Progenitor cell of endocrine pancreas (in vitro differentiated cells): ENCODE results near the gene C3orf20. TPM values are rescaled to one million over a fixed set of nuclear protein-coding genes. Genes with fewer than 3 reads are reported as not detected.

Experiments used
- DNase-seq: peaks from one replicate; pipeline ENCODE4 v3.0.0; 2021; ENCODE audit warnings: low spot score; ENCODE audit not compliant: unreplicated experiment
- H3K27ac Mint-ChIP-seq: 2 replicates; pipeline ENCODE4 v1.8.0; 2021; ENCODE audit warnings: mild to moderate bottlenecking, moderate library complexity, mixed read lengths
- H3K27me3 Mint-ChIP-seq: 2 replicates; pipeline ENCODE4 v1.8.0; 2021; ENCODE audit warnings: mixed read lengths
- H3K36me3 Mint-ChIP-seq: 2 replicates; pipeline ENCODE4 v1.8.0; 2022; ENCODE audit warnings: mixed read lengths; ENCODE audit not compliant: insufficient read depth
- H3K4me1 Mint-ChIP-seq: 2 replicates; pipeline ENCODE4 v1.8.0; 2021; ENCODE audit warnings: low read depth, mixed read lengths
- H3K4me3 Mint-ChIP-seq: 2 replicates; pipeline ENCODE4 v1.8.0; 2021; ENCODE audit warnings: low read depth, mild to moderate bottlenecking, moderate library complexity, mixed read lengths
- H3K9me3 Mint-ChIP-seq: 2 replicates; pipeline ENCODE4 v1.8.0; 2021; ENCODE audit warnings: low read depth, mixed read lengths
- total RNA-seq: library from RNA; stranded (reverse); gene quantifications from 2 replicates; pipeline ENCODE4 v1.2.1, GENCODE V29; 2021
- TF ChIP-seq, protein P1 (sequence below): fragments of 200-600 bp; sonication (generic); IDR thresholded peaks from one replicate; pipeline ENCODE4 v1.5.0; 2021; ENCODE audit warnings: antibody characterized with exemption, mild to moderate bottlenecking; ENCODE audit not compliant: unreplicated experiment

C3orf20 gene
- total RNA-seq, 1 donor from 2014 or later, result 0.19 TPM

DNA sequence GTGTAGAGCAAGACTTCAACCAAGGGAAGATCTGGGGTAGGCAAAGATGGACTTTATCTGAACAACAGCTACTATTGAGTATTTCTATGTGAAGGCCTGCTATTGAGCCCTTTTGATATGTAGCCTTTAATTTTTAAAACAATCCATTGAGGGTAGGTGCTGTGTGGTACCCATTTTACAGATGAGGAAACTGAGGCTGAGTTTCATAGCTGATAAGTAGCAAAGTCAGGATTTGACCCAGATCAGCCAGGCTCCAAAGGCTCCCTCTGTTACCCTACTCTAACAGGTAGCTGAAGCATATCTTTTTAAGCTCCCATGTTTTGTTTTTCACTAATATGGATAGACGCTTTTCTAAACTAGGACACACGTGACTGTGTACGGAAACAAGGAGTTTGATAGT lies 141.4 kb downstream of the C3orf20 start:
- H3K27me3 Mint-ChIP-seq, result peaks cover 65% of the 10 kb centered on the region
- TF ChIP-seq, protein P1, sequence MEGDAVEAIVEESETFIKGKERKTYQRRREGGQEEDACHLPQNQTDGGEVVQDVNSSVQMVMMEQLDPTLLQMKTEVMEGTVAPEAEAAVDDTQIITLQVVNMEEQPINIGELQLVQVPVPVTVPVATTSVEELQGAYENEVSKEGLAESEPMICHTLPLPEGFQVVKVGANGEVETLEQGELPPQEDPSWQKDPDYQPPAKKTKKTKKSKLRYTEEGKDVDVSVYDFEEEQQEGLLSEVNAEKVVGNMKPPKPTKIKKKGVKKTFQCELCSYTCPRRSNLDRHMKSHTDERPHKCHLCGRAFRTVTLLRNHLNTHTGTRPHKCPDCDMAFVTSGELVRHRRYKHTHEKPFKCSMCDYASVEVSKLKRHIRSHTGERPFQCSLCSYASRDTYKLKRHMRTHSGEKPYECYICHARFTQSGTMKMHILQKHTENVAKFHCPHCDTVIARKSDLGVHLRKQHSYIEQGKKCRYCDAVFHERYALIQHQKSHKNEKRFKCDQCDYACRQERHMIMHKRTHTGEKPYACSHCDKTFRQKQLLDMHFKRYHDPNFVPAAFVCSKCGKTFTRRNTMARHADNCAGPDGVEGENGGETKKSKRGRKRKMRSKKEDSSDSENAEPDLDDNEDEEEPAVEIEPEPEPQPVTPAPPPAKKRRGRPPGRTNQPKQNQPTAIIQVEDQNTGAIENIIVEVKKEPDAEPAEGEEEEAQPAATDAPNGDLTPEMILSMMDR, result no peak
- DNase-seq, result no peak
- H3K4me1 Mint-ChIP-seq, result no peaks in the 10 kb centered on the region
- no peaks in the 10 kb centered on the region for H3K9me3 Mint-ChIP-seq
- H3K27ac Mint-ChIP-seq, result no peak overlapping the region
- H3K36me3 Mint-ChIP-seq, result no peaks in the 10 kb centered on the region
- no peak overlapping the region for H3K4me3 Mint-ChIP-seq

DNA sequence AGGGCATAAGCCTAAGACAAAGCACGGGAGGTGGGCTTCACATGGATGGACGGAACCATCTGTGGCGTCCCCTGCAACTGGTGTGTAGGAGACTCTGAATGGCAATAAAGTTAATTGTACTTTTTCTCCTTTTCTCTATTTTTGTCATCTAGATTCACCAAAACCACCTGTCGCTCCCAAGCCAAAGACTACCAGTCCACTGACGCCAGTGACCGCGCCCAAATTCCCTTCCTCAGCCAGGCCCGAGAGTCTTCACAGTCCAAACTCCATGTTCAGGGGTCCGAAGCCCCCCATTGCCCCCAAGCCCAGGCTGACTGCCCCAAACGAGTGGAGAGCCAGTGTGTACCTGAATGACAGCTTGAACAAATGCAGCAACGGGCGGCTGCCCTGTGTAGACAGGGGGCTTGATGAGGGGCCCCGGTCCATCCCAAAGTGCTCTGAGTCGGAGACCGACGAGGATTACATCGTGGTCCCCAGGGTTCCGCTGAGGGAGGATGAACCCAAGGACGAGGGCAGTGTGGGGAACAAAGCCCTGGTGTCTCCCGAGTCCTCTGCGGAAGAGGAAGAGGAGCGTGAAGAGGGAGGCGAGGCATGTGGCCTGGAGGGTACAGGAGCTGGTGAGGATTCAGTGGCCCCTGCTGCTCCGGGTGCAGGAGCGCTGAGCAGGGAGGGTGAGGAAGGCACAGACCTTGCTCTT lies 144.0 kb downstream of the C3orf20 start, which contains the start of gene FGD5:
Gene FGD5 (plus strand): TSS at position 159 of the 697 bp plus-strand sequence. CDS start 110 bp downstream, at position 269.
- TF ChIP-seq, protein P1, result no peak
- no peak within 1 kb of the TSS for H3K27ac Mint-ChIP-seq
- no peak for DNase-seq
- no peaks in the 10 kb centered on the region for H3K36me3 Mint-ChIP-seq
- H3K27me3 Mint-ChIP-seq, result peaks cover 47% of the 10 kb centered on the region
- H3K4me3 Mint-ChIP-seq, result no peak within 1 kb of the TSS
- peaks cover 9% of the 10 kb centered on the region for H3K4me1 Mint-ChIP-seq
- no peaks in the 10 kb centered on the region for H3K9me3 Mint-ChIP-seq

DNA sequence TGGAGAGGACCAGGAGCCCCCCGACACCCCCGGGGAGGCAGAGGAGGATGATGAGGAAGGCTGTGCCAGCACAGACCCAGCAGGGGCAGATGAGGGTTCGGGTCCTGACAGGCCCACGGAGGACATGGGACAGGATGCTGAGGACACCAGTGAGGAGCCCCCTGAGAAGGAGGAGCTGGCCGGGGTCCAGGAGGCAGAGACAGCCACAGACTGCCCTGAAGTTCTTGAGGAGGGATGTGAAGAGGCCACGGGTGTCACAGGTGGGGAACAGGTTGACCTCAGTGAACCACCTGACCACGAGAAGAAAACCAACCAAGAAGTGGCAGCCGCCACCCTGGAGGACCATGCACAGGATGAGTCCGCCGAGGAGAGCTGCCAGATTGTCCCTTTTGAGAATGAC lies 144.7 kb downstream of the C3orf20 start:
- Mint-ChIP-seq H3K27ac (no peak overlapping the region), H3K4me1 (peaks cover 9% of the 10 kb centered on the region), H3K4me3 (no peak overlapping the region), H3K36me3 (no peaks in the 10 kb centered on the region), H3K27me3 (peaks cover 44% of the 10 kb centered on the region), H3K9me3 (no peaks in the 10 kb centered on the region)
- TF ChIP-seq, protein P1, result no peak
- no peak for DNase-seq

DNA sequence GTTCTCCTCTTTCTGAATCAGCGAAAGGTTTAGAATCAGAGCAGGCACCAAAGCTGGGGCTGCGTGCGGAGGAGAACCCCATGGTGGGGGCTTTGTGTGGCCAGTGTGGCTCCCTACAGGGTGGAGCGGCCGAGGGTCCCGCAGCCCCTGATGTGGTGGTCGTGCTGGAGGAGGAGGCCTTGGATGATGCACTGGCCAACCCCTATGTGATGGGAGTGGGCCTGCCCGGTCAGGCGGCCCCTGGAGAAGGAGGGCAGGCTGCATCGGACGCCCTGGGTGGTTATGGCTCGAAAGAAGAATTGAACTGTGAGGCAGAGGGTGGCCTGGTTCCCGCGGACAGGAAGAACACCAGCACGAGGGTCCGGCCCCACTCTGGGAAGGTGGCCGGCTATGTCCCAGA lies 145.2 kb downstream of the C3orf20 start:
- H3K4me3 Mint-ChIP-seq, result no peak overlapping the region

DNA sequence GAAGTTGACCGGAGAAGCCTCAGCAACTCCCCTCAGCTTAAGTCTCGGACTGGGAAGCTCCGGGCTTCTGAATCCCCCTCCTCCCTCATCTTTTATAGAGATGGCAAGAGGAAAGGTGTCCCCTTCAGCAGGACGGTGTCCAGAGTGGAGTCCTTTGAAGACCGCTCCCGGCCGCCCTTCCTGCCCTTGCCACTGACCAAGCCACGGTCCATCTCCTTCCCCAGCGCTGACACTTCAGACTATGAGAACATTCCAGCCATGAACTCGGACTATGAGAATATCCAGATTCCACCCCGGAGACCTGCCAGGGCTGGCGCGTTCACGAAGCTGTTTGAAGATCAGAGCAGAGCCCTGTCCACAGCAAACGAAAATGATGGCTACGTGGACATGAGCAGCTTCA lies 146.2 kb downstream of the C3orf20 start:
- Mint-ChIP-seq H3K36me3 (no peaks in the 10 kb centered on the region), H3K27me3 (peaks cover 36% of the 10 kb centered on the region), H3K4me1 (peaks cover 9% of the 10 kb centered on the region), H3K4me3 (no peak overlapping the region), H3K27ac (no peak overlapping the region), H3K9me3 (no peaks in the 10 kb centered on the region)
- no peak for DNase-seq
- TF ChIP-seq, protein P1, result no peak

More for the DNA sequence above, 145.2 kb downstream of the C3orf20 start:
- no peak overlapping the region for H3K27ac Mint-ChIP-seq
- no peak for DNase-seq
- peaks cover 9% of the 10 kb centered on the region for H3K4me1 Mint-ChIP-seq
- TF ChIP-seq, protein P1, result no peak
- H3K36me3 Mint-ChIP-seq, result no peaks in the 10 kb centered on the region
- H3K27me3 Mint-ChIP-seq, result peaks cover 40% of the 10 kb centered on the region
- H3K9me3 Mint-ChIP-seq, result no peaks in the 10 kb centered on the region
